ENCODE data around the gene CCDC8. TPM values are rescaled to one million over a fixed set of nuclear protein-coding genes. Genes with fewer than 3 reads are reported as not detected.

The CCDC8 gene
- total and polyA plus RNA-seq, 2 of the 4 experiments (the other 2 are of a cell fraction): 9.3 to 10.2 TPM

DNA sequence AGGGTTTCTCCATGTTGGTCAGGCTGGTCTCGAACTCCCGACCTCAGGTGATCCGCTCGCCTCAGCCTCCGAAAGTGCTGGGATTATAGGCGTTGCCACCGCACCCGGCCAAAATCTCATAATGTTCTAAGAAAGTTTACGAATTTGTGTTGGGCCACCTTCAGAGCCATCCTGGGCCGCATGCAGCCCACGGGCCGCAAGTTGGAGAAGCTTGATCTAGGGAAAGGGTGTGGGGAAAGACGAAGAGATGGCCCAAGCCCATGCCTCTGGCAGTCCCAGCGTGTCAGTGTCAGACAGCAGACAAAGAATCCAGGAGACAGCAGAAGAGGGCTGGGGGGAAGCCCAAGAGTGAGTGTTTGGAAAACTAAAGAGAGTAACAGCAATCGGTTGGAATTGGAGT, 32.7 kb upstream of the CCDC8 start:
- H3K18ac ChIP-seq (ENCODE audit: low read depth, low read length): no peak overlapping the region
- no peaks in the 10 kb centered on the region for H4K20me1 ChIP-seq (ENCODE audit: insufficient read depth, low read length)
- H4K91ac ChIP-seq (ENCODE audit: insufficient read depth, low read depth, low read length): no peak overlapping the region
- in situ Hi-C loops (cut with MboI; ENCODE audit: low sequenced_read_pairs): no loop called here
- H3K4me1 ChIP-seq (ENCODE audit: control insufficient read depth, insufficient read depth, low read length): peaks cover 1% of the 10 kb centered on the region; the same call in 1 of the 2 replicates
- no peak overlapping the region for H2AK5ac ChIP-seq (ENCODE audit: low read depth, low read length)
- no peak overlapping the region for H3K23ac ChIP-seq (ENCODE audit: low read depth, low read length)
- H3K4me3 ChIP-seq (ENCODE audit: insufficient read depth, low read depth, low read length): no peak overlapping the region
- no peak for ATAC-seq (ENCODE audit: low read depth)
- H3K14ac ChIP-seq (replicated peaks; ENCODE audit: low read depth, low read length): no peak overlapping the region
- 0 out of 2 replicates have a peak, but pooled peaks cover 2% of the 10 kb centered on the region for H3K9me1 ChIP-seq (ENCODE audit: insufficient read depth, low read length)
- no peak for TF ChIP-seq MXI1 (IDR thresholded peaks at IDR 0.05; ENCODE audit: borderline replicate concordance, low read depth, low read length)
- no peak for TF ChIP-seq NFE2L2 (IDR thresholded peaks at IDR 0.05; ENCODE audit: low read depth, low read length)
- TF ChIP-seq MAFK (IDR thresholded peaks at IDR 0.05; ENCODE audit: low read depth, low read length): no peak
- no peak for TF ChIP-seq POLR2A (IDR thresholded peaks at IDR 0.05; ENCODE audit: low read depth, low read length)
- TF ChIP-seq FOS (IDR thresholded peaks at IDR 0.05; ENCODE audit: low read depth, low read length): no peak
- TF ChIP-seq, protein P1, sequence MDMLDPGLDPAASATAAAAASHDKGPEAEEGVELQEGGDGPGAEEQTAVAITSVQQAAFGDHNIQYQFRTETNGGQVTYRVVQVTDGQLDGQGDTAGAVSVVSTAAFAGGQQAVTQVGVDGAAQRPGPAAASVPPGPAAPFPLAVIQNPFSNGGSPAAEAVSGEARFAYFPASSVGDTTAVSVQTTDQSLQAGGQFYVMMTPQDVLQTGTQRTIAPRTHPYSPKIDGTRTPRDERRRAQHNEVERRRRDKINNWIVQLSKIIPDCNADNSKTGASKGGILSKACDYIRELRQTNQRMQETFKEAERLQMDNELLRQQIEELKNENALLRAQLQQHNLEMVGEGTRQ (IDR thresholded peaks at IDR 0.05; ENCODE audit: low read depth, low read length): no peak
- TF ChIP-seq RFX5 (IDR thresholded peaks at IDR 0.05; ENCODE audit: low read depth, low read length): no peak
- TF ChIP-seq MAZ (IDR thresholded peaks at IDR 0.05; ENCODE audit: borderline replicate concordance, low read depth, low read length): no peak
- no peak overlapping the region for H2AK9ac ChIP-seq (replicated peaks; ENCODE audit: low read depth, low read length, poor library complexity)
- no peak overlapping the region for H2BK20ac ChIP-seq (ENCODE audit: low read depth, low read length)
- H3K9ac ChIP-seq (ENCODE audit: low read depth, low read length): no peak overlapping the region
- no peak overlapping the region for H4K8ac ChIP-seq (ENCODE audit: low read depth in 2 of 2, low read length in 2 of 2)
- H4K5ac ChIP-seq (ENCODE audit: low read depth, low read length): no peak overlapping the region
- H3K79me1 ChIP-seq (ENCODE audit: low read depth in 1 of 2, low read length in 2 of 2): no peaks in the 10 kb centered on the region
- H3K4ac ChIP-seq (ENCODE audit: low read depth, low read length): no peak overlapping the region
- no peak overlapping the region for H3K27ac ChIP-seq (ENCODE audit: insufficient read depth, low read length)
- no peaks in the 10 kb centered on the region; the same call in 1 of the 2 replicates for H3K27me3 ChIP-seq (ENCODE audit: control insufficient read depth, insufficient read depth, low read length)
- H3K4me2 ChIP-seq (ENCODE audit: low read depth, low read length): no peak overlapping the region
- ChIA-PET CTCF (no interaction called here), POLR2A (ENCODE audit: unreplicated experiment) (no interaction called here)
- BruUV-seq (replicated peaks): no TSS peak
- H3K36me3 ChIP-seq (ENCODE audit: control insufficient read depth, insufficient read depth, low read length): no peaks in the 10 kb centered on the region
- intact Hi-C loops (cut with micrococcal nuclease): no loop called here
- no peak overlapping the region for H2AFZ ChIP-seq (replicated peaks; ENCODE audit: low read length, poor library complexity)
- no peak overlapping the region for H2BK120ac ChIP-seq (ENCODE audit: low read depth, low read length)
- H3K9me3 ChIP-seq (ENCODE audit: control insufficient read depth, insufficient read depth, low read length): peaks cover 5% of the 10 kb centered on the region
- 85% methylated on average over 10 of the region's 15 CpGs; no CpG with 5 or more reads in 1 of the 2 experiments for WGBS, 2 experiments (ENCODE audit: extremely low coverage in 2 of 2, insufficient read length in 1 of 2)
- dilution Hi-C loops (cut with HindIII; ENCODE audit: low sequenced_read_pairs, unreplicated experiment): no loop called here
- H2BK15ac ChIP-seq (ENCODE audit: low read depth, low read length): no peak overlapping the region
- no peak for DNase-seq
- H2BK5ac ChIP-seq (ENCODE audit: low read depth, low read length, poor library complexity, severe bottlenecking): no peak overlapping the region
- H3K56ac ChIP-seq (ENCODE audit: extremely low read depth, insufficient read depth, low read length): no peak overlapping the region

All from IMR-90 (cell line).